ENCODE measurements around the gene NAALADL2. TPM values are rescaled to one million over a fixed set of nuclear protein-coding genes. Genes with fewer than 3 reads are reported as not detected.

Gene NAALADL2
- 1.1 and 1.4 TPM in 2 replicates for total RNA-seq

DNA sequence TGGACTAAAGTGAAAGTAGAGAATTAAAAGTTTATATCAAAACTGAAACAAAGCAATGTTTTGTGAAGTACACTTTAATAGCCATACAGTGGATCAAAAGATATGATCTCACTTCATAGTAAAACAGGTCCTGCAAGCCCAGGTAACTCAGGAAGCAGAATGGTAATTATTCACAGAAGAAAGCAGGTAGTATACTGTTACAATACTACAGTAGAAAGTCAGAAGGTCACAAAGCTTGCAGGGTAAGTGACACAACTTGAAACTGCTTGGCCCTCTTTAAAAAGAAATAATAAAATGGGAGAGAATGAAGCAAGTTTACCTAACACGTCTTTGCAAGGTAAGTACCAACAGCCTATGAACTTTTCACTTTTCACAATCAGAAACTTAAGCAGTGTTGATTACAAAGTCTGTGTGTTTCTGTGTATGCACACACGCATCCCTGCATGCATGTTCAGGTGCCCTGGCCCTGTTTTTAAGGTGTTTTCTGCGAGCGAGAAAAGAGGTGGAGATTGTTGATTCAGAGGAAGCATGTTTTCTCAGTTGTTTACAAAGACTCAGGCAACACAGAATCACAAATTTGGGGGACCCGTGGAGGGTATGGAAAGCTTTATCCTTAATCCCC lies at the start of gene NAALADL2:
TSS of gene NAALADL2 (plus strand) at position 221 of the 622 bp plus-strand sequence.
- DNase-seq (ENCODE audit: low read depth): peak; percentile 63
- TF ChIP-seq, protein P1, sequence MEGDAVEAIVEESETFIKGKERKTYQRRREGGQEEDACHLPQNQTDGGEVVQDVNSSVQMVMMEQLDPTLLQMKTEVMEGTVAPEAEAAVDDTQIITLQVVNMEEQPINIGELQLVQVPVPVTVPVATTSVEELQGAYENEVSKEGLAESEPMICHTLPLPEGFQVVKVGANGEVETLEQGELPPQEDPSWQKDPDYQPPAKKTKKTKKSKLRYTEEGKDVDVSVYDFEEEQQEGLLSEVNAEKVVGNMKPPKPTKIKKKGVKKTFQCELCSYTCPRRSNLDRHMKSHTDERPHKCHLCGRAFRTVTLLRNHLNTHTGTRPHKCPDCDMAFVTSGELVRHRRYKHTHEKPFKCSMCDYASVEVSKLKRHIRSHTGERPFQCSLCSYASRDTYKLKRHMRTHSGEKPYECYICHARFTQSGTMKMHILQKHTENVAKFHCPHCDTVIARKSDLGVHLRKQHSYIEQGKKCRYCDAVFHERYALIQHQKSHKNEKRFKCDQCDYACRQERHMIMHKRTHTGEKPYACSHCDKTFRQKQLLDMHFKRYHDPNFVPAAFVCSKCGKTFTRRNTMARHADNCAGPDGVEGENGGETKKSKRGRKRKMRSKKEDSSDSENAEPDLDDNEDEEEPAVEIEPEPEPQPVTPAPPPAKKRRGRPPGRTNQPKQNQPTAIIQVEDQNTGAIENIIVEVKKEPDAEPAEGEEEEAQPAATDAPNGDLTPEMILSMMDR (IDR thresholded peaks at IDR 0.05; ENCODE audit: insufficient read depth, low read length, severe bottlenecking): no peak
- Histone ChIP-seq H3K27me3 (ENCODE audit: control insufficient read depth, insufficient read depth, low read length) (no peaks in the 10 kb centered on the region), H3K4me3 (ENCODE audit: low read depth, low read length) (no peak within 1 kb of the TSS), H3K36me3 (ENCODE audit: control insufficient read depth, insufficient read depth, low read length) (no peaks in the 10 kb centered on the region)
- FAIRE-seq: no peak

DNA sequence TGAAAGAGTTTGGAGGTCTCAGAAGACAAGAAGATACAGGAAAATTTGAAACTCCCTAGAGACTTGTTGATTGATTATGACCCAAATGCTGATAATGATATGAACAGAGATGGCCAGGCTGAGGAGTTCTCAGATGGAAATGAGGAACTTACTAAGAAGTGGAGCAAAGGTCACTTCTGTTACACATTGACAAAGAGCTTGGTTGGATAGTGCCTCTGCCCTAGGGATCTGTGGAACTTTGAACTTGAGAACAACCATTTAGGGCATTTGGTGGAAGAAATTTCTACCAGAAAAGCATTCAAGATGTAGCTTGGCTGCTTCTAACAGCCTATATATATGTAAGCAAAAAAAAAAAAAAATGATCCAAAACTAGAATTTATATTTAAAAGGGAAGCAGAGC lies 48.9 kb upstream of the NAALADL2 start:
- FAIRE-seq: no peak
- no peak overlapping the region for H3K4me3 ChIP-seq (ENCODE audit: low read depth, low read length)
- no peaks in the 10 kb centered on the region for H3K27me3 ChIP-seq (ENCODE audit: control insufficient read depth, insufficient read depth, low read length)
- TF ChIP-seq, protein P1 (IDR thresholded peaks at IDR 0.05; ENCODE audit: insufficient read depth, low read length, severe bottlenecking): no peak
- H3K36me3 ChIP-seq (ENCODE audit: control insufficient read depth, insufficient read depth, low read length): no peaks in the 10 kb centered on the region
- DNase-seq (ENCODE audit: low read depth): no peak

DNA sequence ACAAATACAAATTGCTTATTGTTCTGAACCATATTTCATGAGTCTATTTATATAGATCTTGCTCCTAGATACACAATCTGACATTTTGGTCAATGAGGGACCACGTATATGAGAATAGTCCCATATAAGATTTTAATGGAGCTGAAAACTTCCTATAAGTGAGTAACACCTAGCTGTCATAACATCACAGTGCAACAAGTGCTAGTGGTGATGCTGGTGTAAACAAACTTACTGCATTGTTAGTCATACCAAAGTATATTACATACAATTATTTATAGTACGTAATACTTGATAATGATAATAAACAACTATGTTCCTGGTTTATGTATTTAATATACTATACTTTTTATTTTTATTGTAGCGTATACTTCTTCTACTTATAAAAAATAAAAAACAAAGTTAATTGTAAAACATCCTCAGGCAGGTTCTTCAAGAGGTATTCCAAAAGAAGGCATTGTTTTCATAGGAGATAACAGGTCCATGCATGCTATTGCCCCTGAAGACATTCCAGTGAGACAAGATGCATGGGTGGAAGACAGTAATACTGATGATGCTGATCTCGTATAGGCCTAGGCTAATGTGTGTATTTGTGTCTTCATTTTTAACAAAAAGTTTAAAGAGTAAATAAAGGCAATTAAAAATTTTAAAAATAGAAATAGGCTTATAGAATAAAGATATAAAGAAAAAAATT lies 46.8 kb upstream of the NAALADL2 start:
- TF ChIP-seq, protein P1 (IDR thresholded peaks at IDR 0.05; ENCODE audit: insufficient read depth, low read length, severe bottlenecking): no peak
- FAIRE-seq (no peak), DNase-seq (ENCODE audit: low read depth) (peak; percentile 79)
- no peak overlapping the region for H3K4me3 ChIP-seq (ENCODE audit: low read depth, low read length)
- H3K27me3 ChIP-seq (ENCODE audit: control insufficient read depth, insufficient read depth, low read length): no peaks in the 10 kb centered on the region
- no peaks in the 10 kb centered on the region for H3K36me3 ChIP-seq (ENCODE audit: control insufficient read depth, insufficient read depth, low read length)

DNA sequence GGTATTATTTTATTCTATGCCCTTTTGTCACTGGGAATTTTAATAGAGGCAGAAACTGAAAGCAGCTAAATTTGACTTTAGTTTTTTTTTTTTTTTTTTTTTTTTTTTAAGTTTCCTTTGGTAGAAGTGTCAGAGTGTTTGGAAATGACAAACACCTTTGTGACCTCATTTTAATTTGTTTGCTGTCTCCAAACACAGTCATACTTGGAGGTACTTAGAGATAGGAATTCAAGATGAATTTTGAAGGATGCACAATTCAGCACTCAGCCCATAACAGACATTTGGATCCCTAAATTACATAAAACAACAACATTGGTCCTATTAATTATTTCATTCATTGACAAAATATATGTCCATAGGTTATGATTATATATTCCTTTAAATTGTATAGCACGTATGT lies 43.4 kb upstream of the NAALADL2 start:
- Histone ChIP-seq H3K27me3 (ENCODE audit: control insufficient read depth, insufficient read depth, low read length) (no peaks in the 10 kb centered on the region), H3K4me3 (ENCODE audit: low read depth, low read length) (no peak overlapping the region), H3K36me3 (ENCODE audit: control insufficient read depth, insufficient read depth, low read length) (no peaks in the 10 kb centered on the region)
- TF ChIP-seq, protein P1 (IDR thresholded peaks at IDR 0.05; ENCODE audit: insufficient read depth, low read length, severe bottlenecking): no peak
- no peak for FAIRE-seq
- DNase-seq (ENCODE audit: low read depth): no peak

DNA sequence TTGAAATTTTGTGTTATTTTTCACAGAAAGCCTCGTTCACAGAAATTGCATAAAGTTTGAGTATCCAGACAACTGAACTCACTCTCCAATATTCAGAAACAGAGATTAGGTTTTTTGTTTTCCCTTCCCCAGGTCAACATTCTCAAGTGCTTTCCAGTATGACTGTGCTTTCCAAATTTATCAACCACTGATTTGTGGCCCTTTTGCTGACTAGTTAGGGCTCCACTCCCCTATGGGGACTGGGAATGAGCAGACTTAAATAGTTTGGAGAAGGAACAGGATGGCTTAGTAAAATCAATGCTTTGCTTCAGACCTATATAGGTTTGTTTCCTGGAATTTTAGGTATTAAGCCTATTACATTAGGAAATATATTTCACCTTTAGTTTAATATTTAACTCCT lies 38.2 kb upstream of the NAALADL2 start:
- no peak overlapping the region for H3K4me3 ChIP-seq (ENCODE audit: low read depth, low read length)
- H3K36me3 ChIP-seq (ENCODE audit: control insufficient read depth, insufficient read depth, low read length): no peaks in the 10 kb centered on the region
- TF ChIP-seq, protein P1 (IDR thresholded peaks at IDR 0.05; ENCODE audit: insufficient read depth, low read length, severe bottlenecking): no peak
- H3K27me3 ChIP-seq (ENCODE audit: control insufficient read depth, insufficient read depth, low read length): no peaks in the 10 kb centered on the region
- DNase-seq (ENCODE audit: low read depth): no peak
- FAIRE-seq: no peak

Measured in bronchial epithelial cell (primary cell).